ENCODE data around the gene CFAP251.
A peak's percentile ranks its signal among the peaks of the same experiment; 100 is the strongest.

The CFAP251 gene

GRCh38 chr12:122023339-122024131, 105.1 kb downstream of the CFAP251 start:
- Histone ChIP-seq H3K4me1 (ENCODE audit: control insufficient read depth, insufficient read depth, low read length) (peaks cover 8% of the 10 kb centered on the region), H3K27ac (ENCODE audit: low read depth, low read length) (peak overlapping the region; percentile 87), H3K4me3 (ENCODE audit: low read length) (peak overlapping the region; percentile 74), H3K27me3 (ENCODE audit: control insufficient read depth, insufficient read depth, low read length) (no peaks in the 10 kb centered on the region), H3K9ac (ENCODE audit: low read length) (peak overlapping the region; percentile 30), H3K36me3 (ENCODE audit: control insufficient read depth, insufficient read depth, low read length) (no peaks in the 10 kb centered on the region)

DNA sequence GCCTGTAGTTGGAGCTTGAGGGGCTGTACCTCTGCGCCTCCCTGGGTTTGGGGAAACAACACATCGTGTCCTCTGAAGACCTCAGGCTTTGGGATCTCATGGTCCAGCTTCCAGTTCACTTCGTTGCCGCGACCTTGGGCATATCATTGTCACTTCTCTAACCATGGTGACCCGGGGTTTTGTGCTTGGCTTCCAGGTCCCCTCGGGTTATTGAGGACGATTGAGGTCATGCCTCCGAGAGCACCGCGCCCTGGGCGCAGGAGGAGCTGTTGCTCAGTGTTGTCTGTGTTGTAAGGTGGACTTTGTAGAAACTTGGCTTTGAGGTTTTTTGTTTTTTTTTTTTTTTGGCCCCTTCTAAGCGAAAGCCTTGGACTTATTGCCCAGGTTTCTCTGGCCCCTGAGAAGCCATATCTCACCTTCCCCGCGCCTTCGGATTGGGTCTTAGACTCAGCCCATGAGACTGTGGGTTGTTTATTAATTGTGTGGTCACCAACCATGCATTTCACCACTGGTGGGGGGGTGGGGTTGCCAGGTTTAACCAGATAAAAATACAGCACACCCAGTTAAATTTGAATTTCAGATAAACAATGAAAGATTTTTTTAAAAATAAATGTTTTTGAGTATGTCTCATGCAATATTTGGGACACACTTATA, 105.9 kb downstream of the CFAP251 start:
- H3K36me3 ChIP-seq (ENCODE audit: control insufficient read depth, insufficient read depth, low read length): no peaks in the 10 kb centered on the region
- peak overlapping the region; percentile 64 for H3K27ac ChIP-seq (ENCODE audit: low read depth, low read length)
- no peak overlapping the region for H3K9ac ChIP-seq (ENCODE audit: low read length)
- H3K4me1 ChIP-seq (ENCODE audit: control insufficient read depth, insufficient read depth, low read length): peaks cover 8% of the 10 kb centered on the region
- no peaks in the 10 kb centered on the region for H3K27me3 ChIP-seq (ENCODE audit: control insufficient read depth, insufficient read depth, low read length)
- H3K4me3 ChIP-seq (ENCODE audit: low read length): peak overlapping the region; percentile 74

DNA sequence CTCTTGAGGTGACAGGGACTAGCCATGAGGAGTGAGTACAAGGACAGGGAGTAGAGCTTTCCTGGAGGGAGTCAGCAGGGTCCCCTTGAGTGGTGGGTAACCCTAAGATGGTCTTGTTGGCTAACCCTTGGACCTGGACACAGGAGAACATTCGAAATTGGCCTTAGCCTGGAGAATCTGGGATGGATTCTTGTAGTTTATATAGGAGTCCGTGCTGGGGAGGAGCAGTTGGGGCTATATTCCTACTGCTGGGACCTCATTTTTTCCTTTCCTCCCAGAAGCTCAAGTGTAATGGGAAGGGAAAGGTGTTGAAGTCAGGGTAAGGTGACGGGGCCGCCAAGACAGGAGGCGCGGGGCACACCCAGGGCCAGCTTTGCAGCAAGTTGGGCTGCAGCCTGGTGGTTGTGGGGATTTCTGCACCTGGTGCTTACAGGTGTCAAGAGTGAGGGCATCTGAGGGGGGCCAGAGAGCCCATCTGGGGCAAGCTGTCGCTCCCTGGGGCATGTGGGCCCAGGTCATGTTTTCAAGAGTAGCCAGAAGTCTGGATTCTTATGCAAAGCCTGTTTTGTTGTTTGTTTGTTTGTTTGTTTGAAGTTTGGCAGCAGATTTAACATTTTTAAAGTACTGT, 108.4 kb downstream of the CFAP251 start:
- no peak overlapping the region for H3K4me3 ChIP-seq (ENCODE audit: low read length)
- H3K4me1 ChIP-seq (ENCODE audit: control insufficient read depth, insufficient read depth, low read length): peaks cover 5% of the 10 kb centered on the region
- H3K36me3 ChIP-seq (ENCODE audit: control insufficient read depth, insufficient read depth, low read length): no peaks in the 10 kb centered on the region
- no peaks in the 10 kb centered on the region for H3K27me3 ChIP-seq (ENCODE audit: control insufficient read depth, insufficient read depth, low read length)
- no peak overlapping the region for H3K9ac ChIP-seq (ENCODE audit: low read length)
- H3K27ac ChIP-seq (ENCODE audit: low read depth, low read length): no peak overlapping the region

DNA sequence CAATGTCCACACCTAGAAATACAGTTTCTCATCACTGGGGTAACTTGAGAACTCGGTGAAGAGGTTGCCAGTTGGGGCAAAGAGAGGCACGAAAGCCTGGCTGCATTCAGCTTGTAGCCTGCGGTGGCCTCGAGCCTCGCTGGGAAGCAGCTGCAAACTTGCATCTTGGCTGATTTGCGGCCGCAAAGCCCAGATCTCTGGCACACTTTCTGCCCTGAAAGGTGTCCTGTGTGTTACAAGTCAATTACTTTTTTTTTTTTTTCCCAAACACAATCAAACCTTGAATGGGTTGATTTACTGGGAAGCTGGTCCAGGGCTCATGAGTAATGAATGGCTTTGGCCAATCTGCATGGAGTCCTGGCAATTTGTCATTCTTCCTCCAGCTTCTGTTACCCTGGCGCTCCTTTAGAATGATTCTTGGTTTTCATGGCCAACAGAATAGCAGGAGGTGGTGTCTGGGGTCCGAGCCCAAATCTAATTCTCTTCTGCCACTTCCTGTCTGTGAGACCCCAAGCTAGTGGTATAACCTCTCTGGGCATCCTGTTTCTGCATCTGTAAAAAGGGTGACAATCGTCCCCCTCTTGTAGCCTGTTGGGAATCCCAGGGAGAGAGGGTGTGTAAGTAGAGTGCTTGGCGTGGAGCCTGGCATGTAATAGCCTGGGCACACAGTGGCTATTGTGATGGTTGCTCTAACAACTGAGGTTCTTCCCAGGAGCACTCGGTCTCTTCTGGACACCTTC, 109.9 kb downstream of the CFAP251 start:
- no peak overlapping the region for H3K27ac ChIP-seq (ENCODE audit: low read depth, low read length)
- no peak overlapping the region for H3K4me3 ChIP-seq (ENCODE audit: low read length)
- H3K27me3 ChIP-seq (ENCODE audit: control insufficient read depth, insufficient read depth, low read length): no peaks in the 10 kb centered on the region
- H3K9ac ChIP-seq (ENCODE audit: low read length): no peak overlapping the region
- no peaks in the 10 kb centered on the region for H3K36me3 ChIP-seq (ENCODE audit: control insufficient read depth, insufficient read depth, low read length)
- peaks cover 5% of the 10 kb centered on the region for H3K4me1 ChIP-seq (ENCODE audit: control insufficient read depth, insufficient read depth, low read length)

- H3K9ac ChIP-seq (ENCODE audit: low read length): no peak overlapping the region
- no peaks in the 10 kb centered on the region for H3K27me3 ChIP-seq (ENCODE audit: control insufficient read depth, insufficient read depth, low read length)
- no peaks in the 10 kb centered on the region for H3K36me3 ChIP-seq (ENCODE audit: control insufficient read depth, insufficient read depth, low read length)
- H3K4me1 ChIP-seq (ENCODE audit: control insufficient read depth, insufficient read depth, low read length): peaks cover 3% of the 10 kb centered on the region
- H3K4me3 ChIP-seq (ENCODE audit: low read length): no peak overlapping the region
- no peak overlapping the region for H3K27ac ChIP-seq (ENCODE audit: low read depth, low read length)
Observed at GRCh38 chr12:122028905-122029560, 110.6 kb downstream of the CFAP251 start.

DNA sequence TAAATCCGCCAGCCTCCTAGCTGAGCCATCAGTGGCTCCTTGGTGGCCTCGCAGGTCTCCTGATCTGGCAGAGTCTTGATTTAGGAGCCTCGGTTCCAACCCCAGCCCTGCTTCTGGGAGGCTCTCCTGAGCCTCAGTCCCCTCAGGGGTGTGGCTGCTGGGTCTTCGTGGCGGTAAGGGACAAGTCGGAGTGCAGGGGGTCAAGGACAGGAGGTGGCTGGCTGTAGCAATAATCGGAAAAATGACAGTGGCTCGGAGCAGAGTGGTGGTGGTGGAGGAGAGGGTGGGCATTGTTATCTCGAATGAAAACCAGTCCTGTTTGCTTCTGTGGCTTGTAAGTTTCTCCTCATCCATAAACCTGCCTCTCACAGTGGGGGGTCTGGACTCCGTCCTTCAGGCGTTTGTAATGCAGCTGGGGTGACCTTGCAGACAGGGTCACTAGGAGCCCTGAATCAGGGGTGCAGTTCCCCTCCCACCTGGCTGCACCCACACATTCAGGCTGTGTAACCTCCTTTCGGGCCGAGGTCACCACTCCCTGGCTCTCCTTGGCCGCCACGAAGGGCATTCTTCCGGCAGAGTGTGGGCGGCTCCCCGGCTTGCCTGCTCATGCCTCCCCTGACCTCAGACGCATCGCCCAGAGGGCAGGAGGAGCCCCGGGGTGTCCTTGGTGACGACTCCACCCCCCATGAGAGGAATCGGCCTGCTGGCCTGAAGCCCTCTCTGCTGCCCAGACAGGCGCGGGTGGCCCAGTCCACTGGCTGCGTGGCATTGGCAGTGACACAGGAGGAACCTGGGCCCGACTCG, 111.4 kb downstream of the CFAP251 start:
- H3K9ac ChIP-seq (ENCODE audit: low read length): no peak overlapping the region
- no peaks in the 10 kb centered on the region for H3K4me1 ChIP-seq (ENCODE audit: control insufficient read depth, insufficient read depth, low read length)
- no peak overlapping the region for H3K27ac ChIP-seq (ENCODE audit: low read depth, low read length)
- H3K4me3 ChIP-seq (ENCODE audit: low read length): no peak overlapping the region
- no peaks in the 10 kb centered on the region for H3K36me3 ChIP-seq (ENCODE audit: control insufficient read depth, insufficient read depth, low read length)
- no peaks in the 10 kb centered on the region for H3K27me3 ChIP-seq (ENCODE audit: control insufficient read depth, insufficient read depth, low read length)

DNA sequence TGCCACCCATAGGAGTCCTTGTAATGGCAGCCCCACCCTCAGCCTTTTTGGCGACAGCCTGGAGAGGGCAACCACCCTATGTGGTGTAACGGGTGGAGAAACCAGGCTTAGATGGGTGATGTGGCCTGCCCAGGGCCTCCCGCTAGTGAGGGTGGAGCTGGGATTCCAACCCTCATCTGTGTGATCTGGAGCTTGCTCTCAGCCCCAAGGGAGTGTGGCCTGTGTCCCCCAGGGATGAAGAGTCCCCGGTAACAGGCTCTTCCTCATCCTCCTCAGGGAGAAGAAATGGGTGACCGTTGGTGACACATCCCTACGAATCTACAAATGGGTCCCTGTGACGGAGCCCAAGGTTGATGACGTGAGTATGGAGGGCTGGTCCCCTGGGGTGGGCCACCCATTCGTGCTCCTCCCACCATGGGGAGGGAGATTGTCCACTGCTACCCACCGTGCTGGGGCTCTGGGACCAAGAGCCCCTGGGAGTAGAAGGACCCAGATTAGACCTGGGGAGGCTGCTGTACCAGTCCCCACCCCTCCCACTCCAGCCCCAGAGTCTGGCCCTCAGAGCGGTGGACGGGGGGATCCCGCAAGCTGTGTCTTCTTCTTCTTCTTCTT, 112.1 kb downstream of the CFAP251 start:
- H3K4me1 ChIP-seq (ENCODE audit: control insufficient read depth, insufficient read depth, low read length): no peaks in the 10 kb centered on the region
- H3K27me3 ChIP-seq (ENCODE audit: control insufficient read depth, insufficient read depth, low read length): no peaks in the 10 kb centered on the region
- H3K27ac ChIP-seq (ENCODE audit: low read depth, low read length): no peak overlapping the region
- no peak overlapping the region for H3K9ac ChIP-seq (ENCODE audit: low read length)
- no peak overlapping the region for H3K4me3 ChIP-seq (ENCODE audit: low read length)
- H3K36me3 ChIP-seq (ENCODE audit: control insufficient read depth, insufficient read depth, low read length): no peaks in the 10 kb centered on the region

DNA sequence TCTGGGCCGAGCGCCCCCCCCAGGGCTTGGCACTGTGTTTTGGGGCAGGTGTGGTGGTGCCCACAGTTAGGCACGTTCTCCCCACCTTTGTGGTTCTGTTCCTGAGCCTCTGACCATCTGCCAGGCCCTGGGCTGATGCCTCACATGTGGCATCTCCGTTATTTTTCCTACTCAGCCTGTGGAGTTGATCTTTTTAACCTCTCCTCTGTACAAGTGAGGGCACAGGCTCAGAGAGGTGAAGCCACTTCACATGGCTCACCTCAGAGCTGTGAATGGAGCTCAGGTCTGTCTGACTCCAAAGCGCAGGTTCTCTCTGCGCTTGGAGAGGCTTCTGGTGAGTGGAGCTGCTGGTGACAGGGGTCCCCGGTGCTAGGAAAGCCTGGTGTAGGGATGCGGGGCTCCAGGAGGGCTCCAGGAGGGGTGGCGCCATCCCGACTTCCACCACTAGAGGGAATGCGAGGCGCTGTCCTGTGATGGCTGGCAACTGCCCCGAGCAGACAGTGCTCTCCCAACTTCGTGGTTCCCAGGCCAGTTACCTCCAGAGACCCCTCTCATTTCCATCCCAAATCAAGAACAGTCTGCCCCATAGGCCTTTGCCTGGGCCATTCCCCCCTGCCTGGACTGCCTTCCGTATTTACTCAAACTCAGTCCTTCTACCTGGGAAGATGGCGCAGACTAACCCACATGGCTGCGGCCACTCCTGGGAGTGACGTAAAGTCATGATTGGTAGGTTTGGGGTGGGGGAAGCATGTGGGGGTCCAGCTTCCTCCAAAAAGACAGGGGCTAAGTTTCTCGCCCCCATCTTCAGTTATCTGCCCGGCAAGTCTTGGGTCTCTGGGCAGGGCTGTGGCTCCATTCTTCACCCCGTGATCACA, 113.2 kb downstream of the CFAP251 start:
- H3K9ac ChIP-seq (ENCODE audit: low read length): no peak overlapping the region
- no peaks in the 10 kb centered on the region for H3K27me3 ChIP-seq (ENCODE audit: control insufficient read depth, insufficient read depth, low read length)
- H3K4me1 ChIP-seq (ENCODE audit: control insufficient read depth, insufficient read depth, low read length): no peaks in the 10 kb centered on the region
- no peak overlapping the region for H3K4me3 ChIP-seq (ENCODE audit: low read length)
- no peak overlapping the region for H3K27ac ChIP-seq (ENCODE audit: low read depth, low read length)
- no peaks in the 10 kb centered on the region for H3K36me3 ChIP-seq (ENCODE audit: control insufficient read depth, insufficient read depth, low read length)

- H3K27me3 ChIP-seq (ENCODE audit: control insufficient read depth, insufficient read depth, low read length): no peaks in the 10 kb centered on the region
- H3K27ac ChIP-seq (ENCODE audit: low read depth, low read length): no peak overlapping the region
- H3K4me3 ChIP-seq (ENCODE audit: low read length): no peak overlapping the region
- no peaks in the 10 kb centered on the region for H3K36me3 ChIP-seq (ENCODE audit: control insufficient read depth, insufficient read depth, low read length)
- H3K4me1 ChIP-seq (ENCODE audit: control insufficient read depth, insufficient read depth, low read length): no peaks in the 10 kb centered on the region
- H3K9ac ChIP-seq (ENCODE audit: low read length): no peak overlapping the region
Observed at GRCh38 chr12:122032580-122032979, 114.2 kb downstream of the CFAP251 start.

GRCh38 chr12:122035292-122035691, 116.9 kb downstream of the CFAP251 start:
- Histone ChIP-seq H3K27ac (ENCODE audit: low read depth, low read length) (no peak overlapping the region), H3K36me3 (ENCODE audit: control insufficient read depth, insufficient read depth, low read length) (peaks cover 2% of the 10 kb centered on the region), H3K4me3 (ENCODE audit: low read length) (no peak overlapping the region), H3K9ac (ENCODE audit: low read length) (no peak overlapping the region), H3K4me1 (ENCODE audit: control insufficient read depth, insufficient read depth, low read length) (no peaks in the 10 kb centered on the region), H3K27me3 (ENCODE audit: control insufficient read depth, insufficient read depth, low read length) (no peaks in the 10 kb centered on the region)

All from rectal smooth muscle tissue (tissue), 1 donor.